ENCODE data around the gene AATF. TPM values are rescaled to one million over a fixed set of nuclear protein-coding genes. Genes with fewer than 3 reads are reported as not detected.

AATF gene
- total and polyA plus RNA-seq, 9 of the 15 experiments (the other 6 are each of a cell fraction or from before 2014, with no cell fraction given): 34.5 to 133 (median 90.1) TPM

GRCh38 chr17:37024181-37024637 is 75.5 kb downstream of the AATF start (continued):
- TF ChIP-seq, protein P1, sequence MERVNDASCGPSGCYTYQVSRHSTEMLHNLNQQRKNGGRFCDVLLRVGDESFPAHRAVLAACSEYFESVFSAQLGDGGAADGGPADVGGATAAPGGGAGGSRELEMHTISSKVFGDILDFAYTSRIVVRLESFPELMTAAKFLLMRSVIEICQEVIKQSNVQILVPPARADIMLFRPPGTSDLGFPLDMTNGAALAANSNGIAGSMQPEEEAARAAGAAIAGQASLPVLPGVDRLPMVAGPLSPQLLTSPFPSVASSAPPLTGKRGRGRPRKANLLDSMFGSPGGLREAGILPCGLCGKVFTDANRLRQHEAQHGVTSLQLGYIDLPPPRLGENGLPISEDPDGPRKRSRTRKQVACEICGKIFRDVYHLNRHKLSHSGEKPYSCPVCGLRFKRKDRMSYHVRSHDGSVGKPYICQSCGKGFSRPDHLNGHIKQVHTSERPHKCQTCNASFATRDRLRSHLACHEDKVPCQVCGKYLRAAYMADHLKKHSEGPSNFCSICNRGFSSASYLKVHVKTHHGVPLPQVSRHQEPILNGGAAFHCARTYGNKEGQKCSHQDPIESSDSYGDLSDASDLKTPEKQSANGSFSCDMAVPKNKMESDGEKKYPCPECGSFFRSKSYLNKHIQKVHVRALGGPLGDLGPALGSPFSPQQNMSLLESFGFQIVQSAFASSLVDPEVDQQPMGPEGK (CRISPR knock-in tag; IDR thresholded peaks at IDR 0.05; ENCODE audit: borderline replicate concordance): no peak
- TF ChIP-seq CHD2 (IDR thresholded peaks at IDR 0.05; ENCODE audit: low read depth, low read length) (no peak), HMG20A (CRISPR knock-in tag; conservative IDR thresholded peaks at IDR 0.05) (no peak), SIN3A (IDR thresholded peaks at IDR 0.05; ENCODE audit: borderline replicate concordance in 2 of 2, control insufficient read depth in 1 of 2, low read depth in 2 of 2, low read length in 2 of 2) (no peak), DNMT1 (IDR thresholded peaks at IDR 0.05) (no peak), TFAM (CRISPR knock-in tag; conservative IDR thresholded peaks at IDR 0.05) (no peak), TRIM24 (IDR thresholded peaks at IDR 0.05) (no peak), CXXC5 (CRISPR knock-in tag; IDR thresholded peaks at IDR 0.05) (no peak), DDX20 (tag; IDR thresholded peaks at IDR 0.05; ENCODE audit: low read depth) (no peak)
- TF ChIP-seq, protein P2, sequence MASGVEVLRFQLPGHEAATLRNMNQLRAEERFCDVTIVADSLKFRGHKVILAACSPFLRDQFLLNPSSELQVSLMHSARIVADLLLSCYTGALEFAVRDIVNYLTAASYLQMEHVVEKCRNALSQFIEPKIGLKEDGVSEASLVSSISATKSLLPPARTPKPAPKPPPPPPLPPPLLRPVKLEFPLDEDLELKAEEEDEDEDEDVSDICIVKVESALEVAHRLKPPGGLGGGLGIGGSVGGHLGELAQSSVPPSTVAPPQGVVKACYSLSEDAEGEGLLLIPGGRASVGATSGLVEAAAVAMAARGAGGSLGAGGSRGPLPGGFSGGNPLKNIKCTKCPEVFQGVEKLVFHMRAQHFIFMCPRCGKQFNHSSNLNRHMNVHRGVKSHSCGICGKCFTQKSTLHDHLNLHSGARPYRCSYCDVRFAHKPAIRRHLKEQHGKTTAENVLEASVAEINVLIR (CRISPR knock-in tag; IDR thresholded peaks at IDR 0.05): no peak
